Natural killer cell (primary cell): ENCODE measurements around the gene ABHD17A. TPM values are rescaled to one million over a fixed set of nuclear protein-coding genes. Genes with fewer than 3 reads are reported as not detected.

Experiments used
- ATAC-seq, 3 donors: fragments of 150-1000 bp in 2 of 3; fragments of 200-7000 bp in 1 of 3; cut with Tn5 transposase; 1 replicate in 1 of 3; 2 replicates in 2 of 3; pipeline ENCODE4 v1.10.0; 2021; ENCODE audit warnings: mild to moderate bottlenecking in 2 of 3, moderate library complexity in 2 of 3
- DNase-seq, 2 donors: peaks; one replicate each; pipeline versions ENCODE4 v3.0.0 to v3.0.0-alpha.2; 2013 to 2021; ENCODE audit warnings: mixed read lengths in 1 of 2
- H3K27ac ChIP-seq: one replicate; pipeline ENCODE4 v1.5.1; 2013; ENCODE audit warnings: mild to moderate bottlenecking, low read length
- H3K27me3 ChIP-seq: one replicate; pipeline ENCODE4 v1.6.1; 2013; ENCODE audit warnings: low read length; ENCODE audit not compliant: control insufficient read depth, insufficient read depth
- H3K36me3 ChIP-seq: one replicate; pipeline ENCODE4 v1.6.1; 2013; ENCODE audit warnings: low read length; ENCODE audit not compliant: control insufficient read depth, insufficient read depth
- H3K4me1 ChIP-seq: one replicate; pipeline ENCODE4 v1.6.1; 2013; ENCODE audit warnings: low read length; ENCODE audit not compliant: control insufficient read depth, insufficient read depth
- H3K4me3 ChIP-seq: one replicate; pipeline ENCODE4 v1.5.1; 2013; ENCODE audit warnings: low read length
- H3K9me3 ChIP-seq: one replicate; pipeline ENCODE4 v1.6.1; 2013; ENCODE audit warnings: low read length; ENCODE audit not compliant: control insufficient read depth, insufficient read depth
- H3K27ac Mint-ChIP-seq, 2 donors: one replicate each; pipeline ENCODE4 v1.8.0; 2022; ENCODE audit warnings: mild to moderate bottlenecking in 2 of 2, mixed read lengths in 2 of 2, moderate library complexity in 1 of 2
- H3K27me3 Mint-ChIP-seq, 2 donors: one replicate each; pipeline ENCODE4 v1.8.0; 2022; ENCODE audit warnings: low read depth in 2 of 2, mixed read lengths in 2 of 2
- H3K36me3 Mint-ChIP-seq: one replicate; pipeline ENCODE4 v1.8.0; 2022; ENCODE audit warnings: mixed read lengths
- H3K4me1 Mint-ChIP-seq, 2 donors: one replicate each; pipeline ENCODE4 v1.8.0; 2022; ENCODE audit warnings: mixed read lengths in 2 of 2
- H3K4me3 Mint-ChIP-seq: one replicate; pipeline ENCODE4 v1.8.0; 2022; ENCODE audit warnings: mild to moderate bottlenecking, moderate library complexity, mixed read lengths
- H3K9me3 Mint-ChIP-seq, 2 donors: one replicate each; pipeline ENCODE4 v1.8.0; 2022; ENCODE audit warnings: mixed read lengths in 2 of 2
- CTCF ChIP-seq: fragments of 200-600 bp; IDR thresholded peaks from one replicate; pipeline ENCODE4 v1.8.0; 2022; ENCODE audit warnings: antibody characterized with exemption
- WGBS: methylation state at CpG from one replicate; pipeline ENCODE4 v1.1.7; 2013; ENCODE audit warnings: missing lambda C conversion rate; ENCODE audit not compliant: insufficient coverage; 5-methylcytosine and 5-hydroxymethylcytosine counted together
- intact Hi-C: fragments of 100-400 bp; cut with micrococcal nuclease; formaldehyde crosslinking; loops from one replicate; pipeline ENCODE4 v1.14.2; 2022
- total RNA-seq, 4 donors: library from RNA; stranded (reverse); fragments of 120-200 nt in 1 of 4; gene quantifications; one replicate each; pipeline versions ENCODE4 v1.2.3 to v1.2.4, GENCODE V29; 2013 to 2022

The ABHD17A gene
- total RNA-seq, 3 donors from 2014 or later (not counting 1 experiment from before 2014, with no cell fraction given), result 554 to 652 (median 608) TPM

- H3K4me1 Mint-ChIP-seq, result peaks cover 15 to 51% of the 10 kb centered on the region in 2 donors
- H3K4me3 ChIP-seq, result peak within 1 kb of the TSS; percentile 73
- no peaks in the 10 kb centered on the region for H3K27me3 ChIP-seq
- intact Hi-C loops, result loop anchor here (5.0 kb wide), 1 partner anchor 34 kb away; no protein-coding TSS in a partner anchor
- H3K27ac Mint-ChIP-seq, result peak within 1 kb of the TSS; percentile 92
- DNase-seq (no peak), ATAC-seq (no peak)
- peak within 1 kb of the TSS; percentile 67 for H3K27ac ChIP-seq
- H3K9me3 Mint-ChIP-seq, result no peaks in the 10 kb centered on the region
- H3K27me3 Mint-ChIP-seq, result no peaks in the 10 kb centered on the region
- TF ChIP-seq CTCF, result no peak
- H3K36me3 ChIP-seq, result no peaks in the 10 kb centered on the region
- peak within 1 kb of the TSS; percentile 98 for H3K4me3 Mint-ChIP-seq
- H3K36me3 Mint-ChIP-seq, result no peaks in the 10 kb centered on the region
- H3K9me3 ChIP-seq, result no peaks in the 10 kb centered on the region
- H3K4me1 ChIP-seq, result peaks cover 52% of the 10 kb centered on the region
- under 1% methylated on average over 63 of the region's 63 CpGs for WGBS
Observed at GRCh38 chr19:1863328-1863637, 22.0 kb downstream of the ABHD17A start, which contains the start of gene KLF16. Gene KLF16, minus strand, starts transcription at chr19:1863579. Its CDS starts 82 bp downstream, at chr19:1863497.

GRCh38 chr19:1862424-1863327 lies 22.6 kb downstream of the ABHD17A start:
- peak overlapping the region; percentile 92 for H3K27ac Mint-ChIP-seq
- under 1% methylated on average over 109 of the region's 109 CpGs for WGBS
- no peaks in the 10 kb centered on the region for H3K27me3 Mint-ChIP-seq
- Histone ChIP-seq H3K4me1 (peaks cover 58% of the 10 kb centered on the region), H3K27ac (peak overlapping the region; percentile 58), H3K9me3 (no peaks in the 10 kb centered on the region), H3K4me3 (peak overlapping the region; percentile 67), H3K27me3 (no peaks in the 10 kb centered on the region), H3K36me3 (no peaks in the 10 kb centered on the region)
- H3K4me1 Mint-ChIP-seq, result peaks cover 15 to 48% of the 10 kb centered on the region in 2 donors
- peak overlapping the region; percentile 98 for H3K4me3 Mint-ChIP-seq
- intact Hi-C loops, result loop anchor here (5.0 kb wide), 1 partner anchor 35 kb away; no protein-coding TSS in a partner anchor
- TF ChIP-seq CTCF, result no peak
- H3K9me3 Mint-ChIP-seq, result no peaks in the 10 kb centered on the region
- DNase-seq, result peak; percentile 58 to 88
- no peaks in the 10 kb centered on the region for H3K36me3 Mint-ChIP-seq
- no peak for ATAC-seq

- Mint-ChIP-seq H3K9me3 (no peaks in the 10 kb centered on the region), H3K4me3 (peak overlapping the region; percentile 98), H3K27me3 (no peaks in the 10 kb centered on the region), H3K27ac (peak overlapping the region; percentile 92), H3K36me3 (no peaks in the 10 kb centered on the region), H3K4me1 (peaks cover 15 to 42% of the 10 kb centered on the region in 2 donors)
- intact Hi-C loops, result loop anchor here (5.0 kb wide), 1 partner anchor 35 kb away; no protein-coding TSS in a partner anchor
- ATAC-seq (no peak), DNase-seq (no peak)
- Histone ChIP-seq H3K4me1 (peaks cover 65% of the 10 kb centered on the region), H3K9me3 (no peaks in the 10 kb centered on the region), H3K4me3 (peak overlapping the region; percentile 67), H3K27me3 (no peaks in the 10 kb centered on the region), H3K27ac (peak overlapping the region; percentile 58), H3K36me3 (no peaks in the 10 kb centered on the region)
- no peak for TF ChIP-seq CTCF
- 6% methylated on average over 21 of the region's 21 CpGs for WGBS
Observed at GRCh38 chr19:1862068-1862423, 23.2 kb downstream of the ABHD17A start.
